HG02870 (cell line): ENCODE results near the gene TMC8.

Experiments used
- ATAC-seq: cut with Tn5 transposase; IDR thresholded peaks from one replicate; pipeline ENCODE4 v1.9.1; 2021; ENCODE audit warnings: mild to moderate bottlenecking, moderate library complexity; ENCODE audit not compliant: unreplicated experiment

Gene TMC8

GRCh38 chr17:78122216-78122930, 8.2 kb upstream of the TMC8 start:
- no peak for ATAC-seq

DNA sequence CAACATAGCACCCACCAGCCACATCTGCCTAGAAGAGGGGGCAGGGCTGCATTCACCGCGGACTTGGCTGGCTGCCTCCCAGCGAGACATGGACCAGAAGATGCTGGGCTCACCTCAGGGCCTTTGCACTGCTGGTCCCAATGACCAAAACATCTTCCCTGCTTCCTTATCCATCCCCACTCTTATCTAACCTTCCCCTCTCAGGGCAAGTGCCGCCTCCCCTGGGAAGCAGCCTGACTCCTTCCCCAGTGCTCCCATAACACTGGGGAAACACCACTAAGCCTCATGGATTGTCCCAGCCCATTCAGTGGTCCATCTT, 7.7 kb upstream of the TMC8 start:
- no peak for ATAC-seq

DNA sequence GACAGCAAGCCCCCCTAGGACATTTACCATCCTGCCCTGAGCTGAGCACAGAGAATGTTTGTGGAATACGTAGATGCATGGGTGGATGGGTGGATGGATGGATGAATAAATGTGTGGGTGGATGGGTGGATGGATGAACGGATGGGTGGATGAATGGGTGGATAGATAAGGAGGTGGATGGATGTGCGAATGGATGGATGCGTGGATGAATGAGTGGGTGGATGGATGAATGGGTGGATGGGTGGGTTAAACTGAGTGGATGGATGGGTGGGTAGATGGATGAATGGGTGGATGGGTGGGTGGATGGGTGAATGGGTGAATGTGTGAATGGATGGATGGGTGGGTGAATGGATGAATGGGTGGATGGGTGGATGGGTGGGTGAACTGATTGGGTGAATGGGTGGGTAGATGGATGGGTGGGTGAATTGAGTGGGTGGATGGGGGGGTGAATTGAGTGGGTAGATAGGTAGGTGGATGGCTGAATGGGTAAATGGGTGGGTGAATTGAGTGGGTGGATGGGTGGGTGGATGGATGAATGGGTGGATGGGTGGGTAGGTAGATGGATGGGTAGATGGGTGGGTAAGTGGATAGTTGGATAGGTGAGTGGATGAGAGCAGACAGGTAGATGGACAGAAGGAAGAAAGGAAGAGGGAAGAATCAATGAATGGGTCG, 7.2 kb upstream of the TMC8 start:
- no peak for ATAC-seq

DNA sequence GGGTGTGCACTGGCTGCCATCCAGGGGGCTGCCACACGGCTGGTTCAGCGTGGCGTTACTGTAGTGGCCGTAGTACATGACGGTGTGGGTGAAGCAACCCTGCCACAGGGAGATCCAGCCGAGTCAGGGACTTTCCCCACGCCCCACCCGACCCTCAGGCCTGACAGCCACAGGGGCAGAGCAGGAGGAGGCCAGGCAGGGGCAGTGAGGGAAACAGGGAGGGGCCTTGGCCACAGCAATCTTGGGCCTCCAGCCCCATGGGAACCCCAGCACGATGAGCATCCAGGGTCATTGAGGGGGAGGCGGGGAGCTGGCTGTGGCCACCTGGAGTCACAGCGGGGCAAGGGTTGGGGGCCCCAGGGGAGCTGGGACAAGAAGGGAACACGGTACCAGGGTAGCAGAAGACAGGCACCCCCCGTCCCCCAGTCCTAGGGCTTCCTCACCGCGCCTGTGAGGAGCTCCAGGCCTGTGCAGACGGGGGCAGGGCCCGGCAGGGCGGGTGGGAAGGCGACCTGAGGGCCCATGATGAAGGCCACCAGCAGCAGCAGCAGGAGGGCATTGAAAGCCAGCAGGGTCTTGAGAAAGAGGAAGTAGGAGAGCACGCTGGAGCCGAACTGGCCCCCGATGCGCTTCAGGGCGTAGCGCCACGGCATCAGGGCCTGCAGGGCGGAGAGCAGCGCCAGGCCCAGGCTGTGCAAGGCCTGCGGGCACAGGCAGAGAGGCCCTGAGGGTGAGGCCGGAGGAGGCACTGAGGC, 6.3 kb upstream of the TMC8 start:
- peak; percentile 32 for ATAC-seq

- ATAC-seq = no peak
Measured at GRCh38 chr17:78124836-78125137, 5.8 kb upstream of the TMC8 start.

- ATAC-seq = no peak
Measured at GRCh38 chr17:78125138-78125913, 5.2 kb upstream of the TMC8 start.

DNA sequence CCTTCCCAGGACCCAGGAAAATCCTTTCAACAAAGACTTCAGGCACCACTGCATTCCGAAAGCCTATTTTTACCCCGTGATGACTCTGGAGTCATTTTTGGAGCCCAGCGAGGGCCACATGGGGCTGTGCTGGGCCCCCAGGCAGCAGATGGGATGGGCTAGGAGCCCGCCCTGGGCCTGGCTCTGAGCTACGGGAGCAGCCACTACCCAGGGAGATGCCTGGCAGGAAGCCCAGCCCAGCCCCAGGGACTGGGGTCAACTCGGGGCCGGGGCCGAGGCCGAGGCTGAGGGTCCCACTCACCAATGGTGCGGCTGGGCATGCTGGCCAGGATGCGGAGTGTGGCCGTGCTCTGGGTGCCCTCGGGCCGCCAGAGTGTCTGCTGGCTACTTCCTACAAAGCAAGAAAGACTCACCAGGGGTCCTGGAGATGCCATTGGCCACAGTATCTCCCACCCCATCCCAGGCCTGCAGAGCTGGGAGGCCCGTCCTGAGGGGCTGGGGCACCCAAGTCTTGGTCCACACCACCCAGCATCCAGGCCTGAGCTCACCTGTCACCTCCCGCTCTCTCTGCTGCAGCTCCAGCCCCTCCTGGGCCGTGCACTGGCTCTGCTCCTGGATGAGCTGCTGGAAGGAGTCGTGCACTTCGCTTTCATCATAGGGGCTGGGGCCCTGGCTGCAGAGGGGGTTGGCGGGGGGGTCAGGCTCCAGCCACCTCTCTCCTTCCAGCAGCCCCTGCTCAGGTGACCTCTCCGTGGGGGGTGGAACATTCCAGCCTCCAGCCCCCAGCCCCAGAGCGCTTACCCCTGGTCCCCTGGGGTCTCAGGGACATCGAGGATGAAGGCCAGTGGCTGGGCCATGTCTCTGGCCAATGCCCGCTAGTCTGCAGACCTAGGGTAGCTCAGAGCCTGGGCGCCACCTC, 4.3 kb upstream of the TMC8 start:
- no peak for ATAC-seq

DNA sequence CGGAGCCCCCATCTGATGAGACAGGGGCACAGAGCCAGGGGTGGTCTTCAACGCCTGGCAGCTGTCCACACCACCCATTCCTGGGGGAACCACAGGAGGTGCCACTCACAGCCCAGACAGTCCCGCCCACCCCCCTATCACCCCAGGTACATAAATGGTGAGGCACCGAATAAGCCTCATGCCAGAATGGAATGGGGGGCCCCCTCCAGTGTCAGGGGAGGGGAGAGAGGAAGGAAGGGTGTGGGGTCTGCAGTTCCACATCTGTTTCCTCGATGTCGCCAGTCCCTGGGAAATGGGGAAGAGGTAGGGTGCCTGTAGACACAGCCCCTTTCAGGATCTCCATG, 3.7 kb upstream of the TMC8 start:
- ATAC-seq = no peak

- no peak for ATAC-seq
Measured at GRCh38 chr17:78127239-78127887, 3.2 kb upstream of the TMC8 start.

DNA sequence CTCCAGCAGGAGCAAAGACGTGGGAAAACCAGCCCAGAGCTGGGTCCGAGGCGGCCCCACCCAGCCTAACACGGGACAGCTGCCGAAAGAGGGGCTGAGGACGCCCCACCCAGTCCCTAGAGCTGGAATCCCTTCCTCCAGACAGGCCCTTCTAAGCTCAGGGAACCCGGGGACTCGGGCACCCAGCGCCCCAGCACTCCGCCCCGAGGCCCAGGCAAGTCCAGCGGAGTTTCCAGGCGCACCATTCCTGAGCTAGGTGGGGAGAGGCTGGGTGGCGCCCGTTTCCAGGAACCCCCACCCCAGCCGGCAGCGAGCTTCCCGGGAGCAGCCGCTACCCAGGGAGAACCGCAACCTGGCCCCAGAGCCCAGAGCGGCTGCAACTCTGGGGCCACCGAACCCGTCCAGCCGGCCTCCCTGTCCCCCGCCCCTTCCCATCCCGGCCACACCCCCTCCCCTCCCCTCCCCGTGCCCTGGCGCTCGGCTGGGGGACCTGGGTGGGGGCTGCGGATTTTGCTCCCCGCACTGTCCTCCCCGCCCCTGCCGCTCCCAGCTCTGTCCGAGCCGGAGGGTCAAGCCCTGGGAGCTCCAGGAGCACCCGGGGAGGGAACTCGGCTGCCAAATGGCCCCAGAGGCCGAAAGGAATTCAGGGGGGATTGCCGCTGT, 2.6 kb upstream of the TMC8 start:
- ATAC-seq = no peak

DNA sequence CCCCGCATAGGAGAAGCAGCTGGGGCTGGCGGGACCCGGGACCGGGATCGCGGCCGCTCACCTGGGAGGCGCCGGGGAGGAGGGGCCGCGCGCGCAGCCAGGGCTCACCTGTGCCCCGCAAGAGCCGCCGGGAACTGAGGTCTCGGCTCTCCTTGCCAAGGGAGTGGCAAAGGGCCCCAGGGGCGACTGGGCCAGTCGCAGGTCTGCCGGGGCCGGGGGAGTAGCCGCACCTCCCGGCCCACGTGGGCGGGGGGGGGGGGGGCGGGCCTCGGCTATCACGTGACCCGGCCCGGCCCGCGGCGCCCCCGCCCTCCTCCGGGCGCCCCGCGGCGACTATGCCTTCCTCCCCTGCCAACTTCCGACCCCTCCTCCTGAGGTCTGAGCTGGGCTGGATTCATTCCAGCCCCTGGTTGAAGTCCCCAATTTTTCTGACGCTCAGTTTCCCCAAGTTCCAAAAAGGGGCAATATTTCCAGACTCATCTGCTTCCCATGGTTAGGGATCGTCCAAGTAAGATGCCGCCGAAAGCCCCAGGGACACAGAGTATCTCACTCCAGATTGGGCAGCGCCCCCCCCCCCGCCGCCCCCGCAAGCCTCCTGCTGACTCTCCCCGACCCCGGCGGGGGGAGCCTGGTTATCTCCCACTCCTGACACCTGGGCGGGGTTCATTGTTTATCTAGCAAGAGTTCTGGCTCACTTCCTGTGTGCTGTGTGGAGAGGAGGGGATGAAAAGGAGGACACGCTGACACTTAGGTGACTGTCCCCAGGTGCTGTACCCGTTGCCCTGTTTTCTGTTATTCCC, 1.8 kb upstream of the TMC8 start, which contains the start of gene TMC6:
Gene TMC6 (minus strand): TSS at position 205 of the 800 bp plus-strand sequence. CDS start 1,923 bp downstream, outside the sequence.
- no peak for ATAC-seq

DNA sequence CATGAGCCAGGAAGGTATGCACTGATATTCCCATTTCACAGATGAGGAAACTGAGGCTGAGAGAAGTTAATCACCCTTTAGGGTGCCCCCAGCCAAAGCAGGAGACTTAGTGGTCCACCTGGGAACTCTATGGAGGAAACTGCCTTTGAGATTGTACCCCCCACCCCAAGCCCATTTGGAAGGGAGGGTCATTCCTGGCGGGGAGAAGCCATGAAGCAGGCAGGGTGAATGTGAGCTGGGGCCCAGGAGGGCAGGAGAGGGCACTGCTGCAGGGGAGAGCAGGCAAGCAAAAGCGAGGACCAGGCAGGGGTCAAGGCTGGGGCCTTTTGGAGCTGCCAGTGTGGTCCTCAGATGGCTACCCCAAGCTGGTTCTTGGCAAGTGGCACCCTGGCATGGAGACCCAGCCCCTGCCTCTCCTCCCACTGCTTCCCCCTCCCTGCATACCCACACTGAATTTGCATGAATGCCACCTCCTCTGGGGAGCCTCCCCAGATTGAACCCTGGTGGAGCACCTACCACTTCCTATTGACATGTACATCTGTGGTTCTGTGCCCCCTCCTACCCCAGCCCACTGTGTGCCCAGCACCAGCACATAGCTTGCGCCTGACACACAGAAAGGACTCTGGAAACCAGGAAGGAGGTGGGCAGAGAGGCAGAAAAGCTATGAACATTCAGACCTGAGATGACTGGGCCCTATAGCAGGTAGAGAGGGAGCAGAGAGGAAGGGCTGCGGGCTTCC, 1.1 kb upstream of the TMC8 start:
- no peak for ATAC-seq

GRCh38 chr17:78130090-78130436, 508 bp upstream of the TMC8 start:
- ATAC-seq = no peak

- no peak for ATAC-seq
Measured at GRCh38 chr17:78131172-78132083, 857 bp downstream of the TMC8 start.

- ATAC-seq = no peak
Measured at GRCh38 chr17:78132084-78132676, 1.6 kb downstream of the TMC8 start.

GRCh38 chr17:78132767-78133178, 2.2 kb downstream of the TMC8 start:
- no peak for ATAC-seq
